Activated CD4-positive, CD25-positive, alpha-beta regulatory T cell treated with anti-CD3 and anti-CD28 coated beads, Interleukin-2, amount 50 U/mL, for 16 hours (primary cell): Measurements from ENCODE around the gene KLK14.

Experiments used
- DNase-seq: peaks from one replicate; pipeline ENCODE4 v3.0.0-alpha.2; 2020; ENCODE audit warnings: low read depth, low spot score

KLK14 gene

DNA sequence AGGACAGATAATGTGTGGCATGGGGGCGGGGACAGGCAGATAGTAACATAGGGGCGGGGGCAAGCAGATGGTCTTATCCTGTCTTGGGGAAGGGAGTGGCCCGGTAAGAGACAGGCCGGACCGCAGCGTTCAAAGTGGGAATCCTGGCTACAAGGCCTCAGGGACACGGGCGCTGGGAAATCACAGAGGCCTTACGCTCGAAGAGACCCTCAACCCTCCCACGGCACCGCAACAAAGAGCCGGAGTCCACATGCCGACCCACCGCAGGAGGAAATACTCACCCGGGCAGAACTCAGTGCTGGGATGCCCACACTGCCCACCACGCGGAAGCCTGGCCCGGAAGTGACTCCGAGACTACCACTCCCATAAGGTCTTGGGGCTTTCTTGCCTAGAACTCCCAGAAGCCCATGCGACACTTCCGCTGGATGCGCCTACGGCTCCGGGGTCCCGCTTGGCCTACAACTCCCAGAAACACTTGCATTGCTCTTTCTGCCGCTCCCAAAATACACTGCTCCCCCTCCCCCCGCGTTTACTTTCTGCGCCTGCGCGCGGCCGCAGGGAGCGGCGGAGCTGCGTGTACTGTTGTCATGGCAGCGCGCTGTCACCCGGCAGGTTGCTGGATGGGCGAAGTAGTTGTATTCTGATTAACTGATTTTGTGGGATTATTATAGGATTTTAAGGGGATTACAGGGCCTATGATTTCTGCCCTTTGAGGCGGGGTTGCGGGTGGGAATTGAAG lies 25.5 kb upstream of the KLK14 start, which contains the start of gene CTU1:
CTU1 (minus strand) TSS at position 344 of the 739 bp plus-strand sequence. CDS start 3,840 bp downstream, outside the sequence.
- DNase-seq, result peak; percentile 99

DNA sequence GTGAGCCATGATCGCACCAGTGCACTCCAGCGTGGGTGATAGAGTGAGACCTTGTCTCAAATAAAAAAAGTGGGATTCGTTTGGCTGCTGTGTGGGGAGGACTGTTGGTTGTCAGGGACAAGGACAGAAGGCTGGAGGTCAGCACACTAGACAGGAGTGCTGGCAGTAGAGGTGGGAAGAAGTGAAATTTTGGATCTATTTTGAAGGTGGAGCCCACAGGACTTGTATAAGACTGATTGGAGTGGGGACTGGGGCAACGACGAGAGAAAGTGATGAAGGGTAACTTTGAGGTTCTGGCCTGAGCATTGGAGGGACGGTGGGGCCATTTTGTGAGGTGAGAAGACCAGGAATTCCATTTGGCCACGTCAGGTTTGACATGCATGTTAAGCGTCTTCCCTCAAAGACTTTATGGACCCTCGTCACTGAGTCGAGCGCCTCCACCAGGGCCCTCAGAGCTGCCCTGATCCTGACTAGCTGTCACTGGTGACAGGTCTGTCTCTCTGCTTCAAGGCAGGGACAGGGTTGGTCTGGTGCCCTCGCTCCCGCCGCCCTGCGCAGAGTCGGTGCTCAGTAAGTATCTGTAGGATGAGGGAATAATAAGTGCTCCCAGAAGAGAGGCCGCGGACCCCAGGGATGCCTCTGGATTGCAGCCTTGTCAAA lies 24.8 kb upstream of the KLK14 start:
- no peak for DNase-seq

DNA sequence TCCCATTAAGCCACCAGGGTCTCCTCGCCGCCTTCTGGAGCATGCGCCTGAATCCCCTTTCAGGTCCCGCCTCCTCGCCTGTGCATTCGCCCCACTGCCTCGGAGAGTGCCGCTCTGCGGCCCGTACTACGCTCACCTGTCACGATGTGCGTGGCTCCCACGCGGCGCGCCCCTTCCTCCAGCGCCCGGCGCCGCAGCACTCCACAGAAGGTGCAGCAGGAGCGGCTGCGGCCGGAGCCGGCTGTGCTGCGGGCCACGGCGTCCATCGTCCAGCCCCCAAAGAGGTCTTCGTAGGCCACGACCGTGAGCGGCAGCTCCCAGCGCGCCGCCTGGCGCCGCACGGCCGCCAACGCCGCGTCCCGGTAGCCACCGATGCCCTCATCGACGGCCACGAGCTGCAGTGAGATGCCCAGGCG lies 21.2 kb upstream of the KLK14 start:
- DNase-seq, result no peak

DNA sequence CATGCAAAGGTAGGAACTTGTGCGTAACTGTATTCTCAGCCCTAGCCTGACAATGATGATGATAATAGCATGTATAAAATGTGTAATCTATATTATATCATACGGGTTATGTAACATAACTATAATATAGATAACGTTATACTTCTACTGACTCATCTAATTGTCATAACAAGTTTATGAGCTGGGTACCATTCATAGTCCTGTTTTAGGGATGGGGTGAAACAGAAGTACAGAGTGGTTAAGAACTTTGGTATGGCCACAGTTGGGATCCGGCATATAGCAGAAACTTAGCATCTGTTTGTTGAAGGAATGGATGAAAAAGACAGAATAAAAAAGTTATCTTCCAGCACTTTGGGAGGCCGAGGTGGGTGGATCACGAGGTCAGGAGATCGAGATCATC lies 20.3 kb upstream of the KLK14 start:
- DNase-seq, result no peak

DNA sequence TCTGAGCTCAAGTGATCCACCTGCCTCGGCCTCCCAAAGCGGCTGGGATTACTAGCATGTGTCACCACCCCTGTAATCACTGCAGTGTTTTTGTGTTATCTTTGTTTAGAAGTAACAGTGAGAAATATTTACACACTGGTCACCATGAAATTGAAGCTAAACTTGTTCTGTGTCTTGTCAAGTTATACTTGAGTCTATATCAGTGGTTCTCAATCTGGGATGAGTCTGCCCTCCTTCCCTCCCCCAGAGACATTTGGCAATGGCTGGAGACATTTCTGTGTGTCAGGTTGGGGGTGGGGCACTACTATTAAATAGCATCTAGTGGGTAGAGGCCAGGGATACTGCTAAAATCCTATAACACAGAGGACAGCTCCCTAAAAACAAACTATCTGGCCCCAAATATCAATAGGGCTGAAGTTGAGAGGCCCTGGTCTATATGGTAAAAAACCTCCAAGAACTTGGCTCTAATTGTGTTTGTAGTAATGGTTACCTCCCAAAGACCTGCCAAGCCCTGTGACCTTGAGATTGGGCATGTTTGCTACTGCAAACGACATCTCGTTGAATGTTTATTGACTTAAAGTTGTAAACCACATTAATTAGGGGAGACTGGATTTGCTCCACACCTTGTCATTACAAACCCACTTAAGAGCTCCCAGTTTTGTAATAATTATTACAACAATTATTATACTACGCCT lies 18.6 kb upstream of the KLK14 start:
- no peak for DNase-seq

DNA sequence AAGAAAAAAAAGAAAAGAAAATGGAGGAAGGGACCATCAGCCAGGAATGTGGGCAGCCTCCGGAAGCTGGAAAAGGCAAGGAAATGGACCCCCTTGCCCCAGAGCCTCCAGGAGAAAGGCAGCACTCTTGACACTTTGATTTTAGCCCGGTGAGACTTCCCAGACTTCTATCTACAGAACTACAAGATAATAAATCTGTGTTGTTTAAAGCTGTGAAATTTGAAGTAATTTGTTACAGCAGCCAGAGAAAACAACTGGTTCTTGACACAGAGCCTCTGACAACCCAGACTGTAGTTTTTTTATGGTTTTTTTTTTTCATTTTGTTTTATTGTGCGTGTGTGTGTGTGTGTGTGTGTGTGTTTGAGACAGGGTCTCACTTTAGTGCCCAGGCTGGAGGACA lies 17.9 kb upstream of the KLK14 start:
- DNase-seq, result no peak

DNA sequence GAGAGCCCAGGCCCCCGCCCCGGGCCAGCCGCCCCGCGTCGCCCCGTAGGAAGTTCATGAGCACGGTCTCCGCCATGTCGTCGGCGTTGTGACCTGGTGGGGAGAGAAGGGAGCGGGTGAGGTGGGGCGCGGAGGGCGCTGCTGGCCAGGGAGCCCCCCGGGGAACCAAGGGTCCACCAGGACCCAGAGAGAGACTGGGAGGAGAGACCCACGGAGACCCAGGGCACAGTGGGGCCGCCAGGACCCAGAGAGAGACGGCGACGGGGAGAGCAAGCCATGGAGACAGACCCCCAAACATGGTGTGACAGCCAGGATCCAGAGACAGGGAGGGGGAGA lies 16.3 kb upstream of the KLK14 start:
- no peak for DNase-seq

DNA sequence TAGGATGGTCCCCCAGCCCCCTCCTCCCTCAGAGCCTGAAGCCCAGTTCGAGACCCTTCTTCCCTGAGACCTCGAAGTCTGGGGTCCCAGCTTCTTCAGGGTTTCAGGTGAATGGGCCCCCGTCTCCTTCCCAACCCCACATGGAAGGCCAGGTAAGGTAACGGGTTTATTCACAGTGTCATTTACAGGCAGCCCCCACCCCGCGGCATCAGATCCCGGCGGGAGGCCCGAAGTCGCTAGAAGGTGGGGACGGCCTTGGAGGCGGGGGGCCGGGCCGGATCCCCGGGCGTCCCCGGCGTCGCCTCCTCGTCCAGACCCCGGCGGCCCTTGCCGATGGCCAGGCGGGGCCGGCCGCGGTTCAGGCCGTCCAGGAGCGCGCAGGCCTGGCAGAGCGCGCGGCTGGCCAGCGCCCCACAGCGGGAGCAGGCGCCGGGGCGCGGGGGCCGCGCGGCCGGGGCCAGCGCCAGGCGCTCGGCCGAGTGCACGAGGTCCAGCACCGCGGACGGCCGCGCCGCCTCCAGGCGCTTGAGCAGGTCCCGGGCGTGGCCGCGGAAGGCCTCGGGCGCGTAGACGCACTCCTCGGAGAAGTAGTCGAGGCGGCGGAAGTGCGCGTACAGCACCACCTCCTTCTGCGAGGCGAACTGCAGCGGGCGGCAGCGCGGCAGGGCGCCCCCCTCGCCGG lies 15.8 kb upstream of the KLK14 start:
- DNase-seq, result no peak

DNA sequence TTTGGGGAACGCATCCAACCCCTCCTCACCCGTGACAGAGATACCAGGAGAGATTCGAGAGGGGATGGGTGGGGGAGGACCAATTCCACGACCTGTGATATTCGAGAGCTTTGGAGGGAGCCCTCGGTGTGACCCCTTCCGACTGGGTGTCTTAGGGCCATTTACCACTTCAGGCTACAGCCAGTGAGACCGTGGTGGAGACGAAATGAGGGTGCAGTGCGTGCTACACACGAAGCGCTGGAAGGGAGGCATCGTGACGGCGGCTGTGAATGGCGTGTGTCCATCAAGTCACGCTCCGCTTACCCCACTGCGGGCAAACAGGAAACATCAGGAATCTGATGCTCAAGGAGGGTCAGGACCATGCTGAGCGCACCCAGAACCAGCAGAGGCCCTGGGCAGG lies 15.1 kb upstream of the KLK14 start:
- no peak for DNase-seq

DNA sequence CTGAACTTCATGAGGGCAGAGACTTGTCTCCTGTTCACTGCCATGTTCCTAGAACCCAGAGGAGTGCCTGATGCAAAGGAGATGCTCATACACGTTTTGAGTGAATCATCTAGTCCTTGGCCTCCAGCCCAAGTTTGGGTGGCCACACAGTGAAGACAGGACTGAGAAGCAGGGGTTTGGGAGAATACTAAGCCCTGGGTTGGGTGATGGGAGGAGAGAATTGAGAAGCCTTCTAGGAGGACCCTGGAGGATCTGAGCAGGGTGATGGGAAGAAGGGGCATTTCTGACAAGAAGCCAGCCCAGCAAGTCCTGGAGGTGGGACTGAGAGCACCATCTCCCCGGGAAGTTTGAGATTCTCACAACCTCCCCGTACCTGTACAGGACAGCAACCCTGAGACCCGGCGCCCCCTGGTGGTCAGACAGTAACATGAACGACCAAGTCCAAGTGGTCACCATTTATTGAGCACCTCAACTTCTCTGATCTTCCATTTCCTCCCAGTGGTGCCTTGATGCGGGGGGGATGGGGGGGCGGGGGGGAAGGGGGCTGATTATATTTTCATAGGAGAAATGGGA lies 14.6 kb upstream of the KLK14 start:
- peak; percentile 36 for DNase-seq

DNA sequence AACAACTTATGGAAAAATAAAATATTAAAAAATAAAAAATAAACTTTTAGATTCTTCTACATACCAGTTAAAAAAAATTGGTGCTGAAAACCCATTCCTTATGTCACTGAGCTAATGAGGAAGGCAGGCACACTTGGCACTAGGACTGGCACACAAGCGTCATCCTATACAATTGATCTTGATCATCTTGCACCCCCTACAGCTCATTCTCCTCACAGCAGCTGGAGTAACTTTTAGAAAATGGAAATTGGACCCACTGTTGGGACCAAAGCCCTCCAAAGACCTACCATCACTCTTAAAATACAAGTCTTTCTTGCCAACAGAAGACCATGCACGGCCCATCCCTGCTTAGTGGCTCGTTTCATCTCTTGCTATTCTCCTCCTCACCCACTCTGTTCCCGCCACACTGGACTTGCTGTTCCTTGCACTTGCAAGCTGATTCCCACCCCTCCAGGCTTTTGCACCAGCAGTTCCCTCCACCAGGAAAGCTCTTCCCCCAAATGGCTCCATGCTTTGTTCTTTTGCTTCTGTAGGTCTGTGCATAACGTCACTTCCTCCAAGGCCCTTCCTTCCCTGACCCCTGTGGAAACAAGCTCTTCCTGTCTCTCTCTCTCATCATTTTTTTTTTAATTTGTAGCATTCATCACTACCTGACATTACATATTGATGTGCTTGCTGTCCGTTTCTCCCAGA lies 13.9 kb upstream of the KLK14 start:
- no peak for DNase-seq

DNA sequence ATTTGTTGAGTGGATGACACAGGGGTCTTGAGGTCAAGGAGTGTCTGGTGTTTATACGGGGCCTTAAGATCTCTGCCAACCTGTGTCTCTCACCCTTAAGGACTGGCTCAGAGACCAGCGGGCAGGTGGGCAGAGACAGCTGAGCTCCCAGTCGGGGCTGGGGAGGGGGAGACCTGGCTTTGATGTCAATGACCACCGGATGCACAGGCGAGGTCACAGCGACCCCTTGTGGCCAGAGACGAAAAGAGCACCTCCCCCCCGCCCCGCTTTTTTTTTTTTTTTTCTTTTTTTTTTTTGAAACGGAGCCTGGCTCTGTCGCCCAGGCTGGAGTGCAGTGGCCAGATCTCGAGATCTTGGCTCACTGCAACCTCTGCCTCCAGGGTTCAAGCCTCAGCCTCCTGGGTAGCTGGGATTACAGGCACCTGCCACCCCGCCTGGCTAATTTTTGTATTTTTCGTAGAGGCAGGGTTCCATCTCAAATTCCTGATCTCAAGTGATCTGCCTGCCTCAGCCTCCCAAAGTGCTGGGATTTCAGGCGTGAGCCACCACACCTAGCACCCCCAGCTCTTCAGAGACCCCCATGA lies 12.1 kb upstream of the KLK14 start:
- DNase-seq, result no peak

DNA sequence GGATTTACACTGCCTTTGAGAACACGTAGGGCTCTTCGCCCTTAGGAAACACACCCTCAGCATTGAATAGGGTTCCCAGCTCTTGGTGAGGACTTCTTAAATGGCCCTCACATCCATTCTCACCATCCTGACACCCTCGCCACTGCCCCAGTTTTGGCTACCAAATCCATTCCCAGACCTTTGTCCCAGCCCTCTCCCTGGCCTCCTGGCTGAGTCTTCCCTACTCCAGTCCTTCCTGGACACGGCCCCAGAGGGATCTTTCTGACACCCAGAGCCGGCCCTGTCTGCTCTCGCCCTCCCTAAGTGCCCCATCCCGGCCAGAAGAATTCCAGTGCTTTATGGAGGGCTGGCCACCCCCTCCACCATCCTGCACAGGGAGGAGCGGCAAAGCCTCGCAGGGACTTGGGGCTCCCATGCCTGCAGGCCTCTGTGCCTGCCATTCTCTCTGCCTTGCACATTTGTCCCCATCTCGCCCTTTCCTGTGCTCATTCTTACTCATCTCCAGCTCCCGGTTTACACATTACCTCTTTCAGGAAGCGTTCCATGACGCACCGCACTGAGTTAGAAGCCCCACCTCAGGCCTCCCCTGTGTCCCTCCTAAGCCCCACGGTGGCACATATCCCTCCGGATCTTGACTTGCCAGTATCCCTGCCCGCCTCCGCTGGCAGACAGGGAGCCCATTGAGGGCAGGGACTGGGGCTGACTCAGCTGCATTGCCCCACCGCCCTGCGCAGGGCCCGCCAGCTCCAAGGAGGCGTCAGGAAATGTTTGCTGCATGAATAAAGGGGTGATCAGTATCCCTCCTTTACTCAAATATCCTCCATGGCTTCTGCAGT lies 11.0 kb upstream of the KLK14 start:
- no peak for DNase-seq

DNA sequence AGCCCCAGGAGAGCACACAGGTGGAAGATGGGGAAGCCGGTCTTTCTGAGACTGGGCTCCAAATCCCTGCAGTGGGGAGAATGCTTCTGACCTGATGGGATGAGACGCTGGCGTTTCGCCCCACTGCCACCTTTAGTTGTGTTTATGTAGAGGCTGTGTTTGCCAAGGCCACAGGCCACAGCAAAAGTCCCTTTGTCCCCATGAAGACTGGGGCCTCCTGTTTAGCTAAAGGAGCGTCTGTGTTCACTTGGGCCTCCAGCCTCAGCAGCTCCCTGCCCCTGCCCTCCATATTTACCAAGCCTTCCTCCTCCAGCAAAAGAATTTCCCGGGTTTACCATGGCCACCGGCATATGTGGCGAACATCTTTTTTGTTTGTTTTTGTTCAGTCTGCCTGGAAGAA lies 10.4 kb upstream of the KLK14 start:
- no peak for DNase-seq

DNA sequence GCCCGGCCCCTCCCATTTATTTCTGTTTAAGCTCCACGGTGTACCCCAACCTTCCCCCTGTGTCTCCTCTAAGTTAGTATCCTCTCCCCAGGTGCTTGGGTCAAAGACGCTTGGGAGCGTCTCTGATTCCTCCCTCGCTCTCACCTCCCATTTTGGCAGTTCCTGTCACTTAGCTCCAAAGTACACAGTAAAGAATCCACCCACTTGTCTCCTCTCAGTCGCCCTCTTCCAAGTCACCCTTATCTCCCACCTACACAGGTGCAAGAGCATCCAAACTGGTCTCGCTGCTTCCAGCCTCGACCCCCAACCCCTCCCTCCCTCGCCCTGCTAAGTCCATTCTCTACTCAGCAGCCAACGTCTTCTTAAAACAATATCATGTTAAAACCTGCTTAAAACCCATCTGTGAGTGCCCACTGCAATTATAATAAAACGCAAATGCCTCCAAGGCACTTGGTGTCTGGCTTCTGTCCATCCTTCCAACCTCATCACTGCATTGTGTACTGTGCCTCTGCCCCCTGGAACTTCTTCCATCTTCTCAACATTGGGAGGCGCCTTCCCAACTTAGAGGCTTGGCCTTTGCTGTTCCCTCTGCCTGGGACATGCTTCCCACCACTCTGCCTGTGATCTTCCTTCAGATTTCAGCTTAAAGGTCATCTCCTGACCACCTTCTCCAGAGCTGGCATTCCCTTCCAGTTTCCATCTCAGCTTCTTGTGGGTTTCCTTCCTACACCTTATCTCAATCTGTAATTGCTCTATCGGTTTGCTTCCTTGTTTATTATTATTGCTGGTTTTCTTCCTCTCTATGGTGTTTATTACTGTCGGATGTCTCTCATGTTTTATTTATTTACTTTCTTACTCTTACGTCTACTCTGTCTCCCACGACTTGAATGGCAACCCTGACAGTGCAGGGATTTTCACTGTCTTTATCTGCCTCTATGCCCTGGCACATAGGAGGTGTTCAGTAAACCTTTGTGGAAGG lies 9.5 kb upstream of the KLK14 start:
- DNase-seq, result no peak

DNA sequence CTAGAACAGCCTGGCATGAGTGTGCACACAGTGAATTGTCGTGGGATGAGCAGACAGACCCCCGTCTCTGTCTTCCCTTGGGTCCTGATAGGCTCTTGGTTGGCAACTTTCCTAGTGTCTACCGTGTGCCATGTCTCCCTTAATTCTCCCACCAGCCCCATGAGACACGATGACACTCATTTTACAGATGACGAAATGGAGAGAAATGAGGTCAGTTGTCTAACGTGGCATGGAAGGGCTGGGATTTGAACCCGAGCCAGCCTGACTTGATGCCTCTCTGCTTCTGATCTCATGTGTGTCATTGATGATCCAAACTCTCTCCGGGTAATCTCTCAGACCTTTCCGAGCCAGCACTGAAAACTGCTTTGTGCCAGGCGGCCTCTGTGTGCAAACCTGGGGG lies 8.4 kb upstream of the KLK14 start:
- DNase-seq, result no peak

DNA sequence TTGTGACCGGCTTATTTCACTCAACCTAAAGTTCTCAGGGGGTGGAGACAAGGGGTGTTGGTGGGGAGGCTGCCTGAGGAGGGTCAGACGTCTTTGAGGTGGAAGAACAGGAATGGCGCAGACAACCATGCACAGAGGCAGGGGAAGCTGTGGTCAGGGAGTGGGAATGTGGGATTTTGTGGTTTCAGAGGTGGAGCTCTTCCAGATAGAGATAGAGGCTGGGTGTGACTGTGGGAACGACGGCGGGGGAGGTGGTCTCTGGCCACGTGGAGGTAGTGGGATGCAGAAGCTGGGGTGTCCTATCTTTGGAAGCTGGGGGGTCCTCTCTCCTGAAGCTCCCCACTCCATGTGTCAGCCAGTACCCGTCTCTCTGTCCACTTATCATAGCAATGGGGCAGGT lies 7.8 kb upstream of the KLK14 start:
- no peak for DNase-seq

DNA sequence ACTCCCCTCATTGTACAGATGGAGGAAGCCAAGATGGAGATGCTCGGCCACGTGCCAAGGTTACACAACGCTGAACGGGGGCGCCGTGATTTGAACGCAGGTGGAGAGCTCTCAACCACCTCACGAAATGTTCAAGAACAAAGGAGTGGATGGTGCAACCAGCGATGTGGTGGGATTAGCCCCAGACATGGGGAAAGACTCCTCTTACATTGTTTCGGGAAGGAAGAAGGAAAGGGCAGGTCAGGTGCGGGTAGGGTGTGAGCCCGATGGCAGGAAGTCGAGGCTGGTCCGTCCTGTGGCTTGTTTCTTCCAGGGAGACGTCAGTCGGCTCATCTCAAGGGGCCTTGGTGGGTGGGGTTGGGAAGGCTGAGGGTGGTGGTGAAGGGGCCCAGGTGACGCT lies 7.1 kb upstream of the KLK14 start:
- no peak for DNase-seq
